ENCODE measurements around the gene SEMA3G.

- TF ChIP-seq POLR2AphosphoS5 (IDR thresholded peaks at IDR 0.05; ENCODE audit: low read depth, low read length) (no peak), TAF1 (IDR thresholded peaks at IDR 0.05; ENCODE audit: borderline replicate concordance, low read depth, low read length) (no peak)
These were observed 40.9 kb downstream of the SEMA3G start for GRCh38 chr3:52403955-52404354.
